ENCODE results near the gene HMCN2. TPM values are rescaled to one million over a fixed set of nuclear protein-coding genes. Genes with fewer than 3 reads are reported as not detected.

Gene HMCN2
- polyA plus RNA-seq, 2 of the 4 experiments (the other 2 are of a cell fraction), result 0.01 TPM; not detected in 1

- Histone ChIP-seq H3K4me1 (no peaks in the 10 kb centered on the region), H3K4me2 (no peak overlapping the region), H3K4me3 (no peak overlapping the region), H3K9me3 (no peaks in the 10 kb centered on the region), H3K27ac (no peak overlapping the region)
- ChIA-PET POLR2A (no interaction called here), CTCF (interaction anchor here (1.4 kb wide), 1 partner anchor 48 kb away, joined by 4 read pairs; no protein-coding TSS in a partner anchor)
- DNase-seq (ENCODE audit: low read depth in 1 of 2, low spot score in 1 of 2) (no peak), ATAC-seq (no peak), FAIRE-seq (no peak)
- 55% methylated on average over 5 of the region's 5 CpGs for WGBS (ENCODE audit: missing lambda C conversion rate)
- TF ChIP-seq SMC3 (IDR thresholded peaks at IDR 0.05) (no peak), MAFK (IDR thresholded peaks at IDR 0.05; ENCODE audit: partially characterized antibody) (peak; percentile 57)
Observed at GRCh38 chr9:130291474-130291873, 25.9 kb downstream of the HMCN2 start.

- ATAC-seq (no peak), FAIRE-seq (no peak), DNase-seq (ENCODE audit: low read depth in 1 of 2, low spot score in 1 of 2) (no peak)
- Histone ChIP-seq H3K4me2 (no peak overlapping the region), H3K4me1 (no peaks in the 10 kb centered on the region), H3K4me3 (no peak overlapping the region), H3K9me3 (no peaks in the 10 kb centered on the region), H3K27ac (no peak overlapping the region)
- TF ChIP-seq JUNB (IDR thresholded peaks at IDR 0.05) (no peak), HEYL (CRISPR knock-in tag; IDR thresholded peaks at IDR 0.05) (no peak), MYC (IDR thresholded peaks at IDR 0.05; ENCODE audit: borderline replicate concordance, low read length) (no peak), NFE2L2 (conservative IDR thresholded peaks at IDR 0.05; ENCODE audit: low read length) (no peak)
- POLR2A ChIA-PET, result no interaction called here
- CTCF ChIA-PET, result no interaction called here
- WGBS (ENCODE audit: missing lambda C conversion rate), result 50% methylated on average over 6 of the region's 6 CpGs
Observed at GRCh38 chr9:130292106-130292505, 26.5 kb downstream of the HMCN2 start.

- Histone ChIP-seq H3K4me3 (no peak overlapping the region), H3K4me2 (no peak overlapping the region), H3K4me1 (no peaks in the 10 kb centered on the region), H3K27ac (no peak overlapping the region), H3K9me3 (no peaks in the 10 kb centered on the region)
- DNase-seq (ENCODE audit: low read depth in 1 of 2, low spot score in 1 of 2), result no peak
- CTCF ChIA-PET, result no interaction called here
- POLR2A ChIA-PET, result no interaction called here
- 17% methylated on average over 5 of the region's 6 CpGs for WGBS (ENCODE audit: missing lambda C conversion rate)
- ATAC-seq, result no peak
- no peak for FAIRE-seq
- TF ChIP-seq ZFP36 (IDR thresholded peaks at IDR 0.05; ENCODE audit: borderline replicate concordance, partially characterized antibody) (no peak), ZC3H11A (IDR thresholded peaks at IDR 0.05) (no peak), NPAS2 (CRISPR knock-in tag; IDR thresholded peaks at IDR 0.05; ENCODE audit: borderline replicate concordance) (no peak), KDM1A (IDR thresholded peaks at IDR 0.05; ENCODE audit: low read depth) (no peak), RAD21 (conservative IDR thresholded peaks at IDR 0.05 in 1 of 2, IDR thresholded peaks at IDR 0.05 in 1 of 2) (no peak), RARB (CRISPR knock-in tag; IDR thresholded peaks at IDR 0.05) (no peak), CTCF (IDR thresholded peaks at IDR 0.05) (no peak), JUNB (IDR thresholded peaks at IDR 0.05) (no peak), REST (IDR thresholded peaks at IDR 0.05) (no peak), NR3C1 (IDR thresholded peaks at IDR 0.05) (no peak), ZSCAN20 (CRISPR knock-in tag; IDR thresholded peaks at IDR 0.05) (no peak), ESRRA (IDR thresholded peaks at IDR 0.05; ENCODE audit: borderline replicate concordance, low read length) (no peak), RNF2 (IDR thresholded peaks at IDR 0.05; ENCODE audit: borderline replicate concordance, low read depth) (no peak)
Observed at GRCh38 chr9:130294664-130295063, 29.1 kb downstream of the HMCN2 start.
